Measurements from ENCODE around the gene ZNF385D. TPM values are rescaled to one million over a fixed set of nuclear protein-coding genes. Genes with fewer than 3 reads are reported as not detected.

The ZNF385D gene
- polyA plus RNA-seq, 12 donors: 23.1 to 51.8 (median 33.4) TPM; not detected in 1

DNA sequence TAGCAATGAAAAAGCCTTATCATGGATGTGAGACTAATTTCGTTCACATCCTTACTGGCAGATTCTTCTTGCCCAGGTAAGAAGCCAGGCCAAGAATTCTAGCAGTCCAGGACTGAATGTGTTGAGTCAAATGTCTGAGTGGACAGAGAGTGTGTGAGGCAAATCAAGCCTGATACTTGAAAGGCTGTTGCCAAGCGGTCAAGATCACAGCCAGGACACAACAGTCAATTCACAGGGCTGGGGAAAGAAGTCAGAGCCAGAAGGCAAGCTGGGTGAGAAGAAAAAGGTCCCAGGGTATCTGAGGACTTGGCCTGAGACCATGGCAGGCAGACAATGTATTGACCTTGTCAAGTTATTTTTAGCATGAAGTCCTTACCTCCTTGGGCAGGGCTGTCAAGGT is 301.3 kb downstream of the ZNF385D start:
- DNase-seq: no peak

DNA sequence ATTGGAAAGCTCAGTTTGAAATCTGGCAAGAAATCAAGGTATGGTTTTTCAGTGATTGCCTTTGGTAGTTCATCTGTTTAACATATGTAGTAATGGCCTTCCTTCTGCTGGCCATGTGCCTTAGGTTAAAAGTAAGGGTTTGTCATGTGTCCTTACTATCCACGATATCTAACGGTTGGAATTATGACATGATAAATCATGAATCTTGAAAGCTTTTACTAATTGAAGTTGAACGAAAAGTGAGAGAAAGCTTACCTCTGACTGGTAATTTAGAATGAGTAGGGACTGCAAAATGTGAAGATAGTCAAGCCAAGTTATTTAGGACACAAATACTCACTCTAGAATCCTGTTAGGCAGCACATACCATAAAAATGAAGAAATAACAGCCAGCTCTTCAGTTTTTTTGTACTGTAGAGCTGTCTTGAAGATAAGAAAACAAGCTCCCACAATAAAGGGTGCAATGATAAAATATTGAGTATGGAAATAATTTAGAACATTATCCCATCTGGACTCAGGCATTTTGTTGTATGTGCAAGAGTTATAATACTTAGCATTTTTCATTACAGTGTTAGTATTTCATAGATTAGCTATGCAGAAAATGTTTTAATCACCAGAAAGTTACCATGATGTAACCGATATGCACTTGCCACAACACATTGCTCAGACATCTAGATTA is 303.4 kb downstream of the ZNF385D start:
- DNase-seq: peak; percentile 80

DNA sequence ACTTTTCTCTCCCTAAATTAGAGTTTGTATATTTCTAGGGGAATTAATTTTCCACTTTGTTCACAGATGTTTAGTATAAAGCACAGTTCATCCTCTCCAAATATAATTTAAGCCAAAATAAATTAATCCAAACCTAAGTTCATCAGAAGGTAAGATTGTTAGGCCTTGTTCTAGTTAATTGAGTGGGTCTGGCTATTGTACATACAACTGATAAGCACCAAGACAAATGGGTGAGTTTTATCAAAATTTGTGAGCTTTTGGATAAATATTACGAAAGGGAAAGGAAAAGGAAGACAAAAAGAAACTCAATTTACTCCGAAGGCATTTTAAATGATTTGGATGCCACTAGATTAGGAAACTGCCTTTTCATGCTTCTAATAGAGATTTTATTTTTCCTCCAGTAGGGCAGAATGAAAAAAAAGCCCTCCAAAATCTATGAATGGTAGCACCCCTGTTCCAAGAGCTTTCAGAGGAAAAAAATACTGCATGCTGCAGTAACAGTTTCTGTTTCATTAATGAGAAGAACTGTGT is 304.0 kb downstream of the ZNF385D start:
- DNase-seq: no peak

DNA sequence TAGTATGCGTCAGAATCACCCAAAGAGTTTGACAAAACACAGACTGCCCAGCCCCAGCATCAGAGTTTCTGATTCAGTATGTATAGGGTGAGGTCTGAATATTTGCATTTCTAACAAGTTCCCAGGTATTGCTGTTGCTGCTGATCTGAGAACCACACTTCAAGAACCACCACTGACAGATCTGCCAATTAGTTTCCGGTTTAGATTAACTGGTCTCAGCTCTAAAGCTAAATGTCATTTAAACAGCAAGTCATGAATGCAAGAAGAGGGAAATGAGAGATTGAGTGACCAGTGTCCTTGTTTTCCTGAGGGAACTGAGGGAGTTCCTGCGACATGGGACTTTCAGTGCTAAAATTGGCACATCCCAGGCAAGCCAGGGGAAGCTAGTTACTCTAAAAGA is 305.0 kb downstream of the ZNF385D start:
- no peak for DNase-seq

DNA sequence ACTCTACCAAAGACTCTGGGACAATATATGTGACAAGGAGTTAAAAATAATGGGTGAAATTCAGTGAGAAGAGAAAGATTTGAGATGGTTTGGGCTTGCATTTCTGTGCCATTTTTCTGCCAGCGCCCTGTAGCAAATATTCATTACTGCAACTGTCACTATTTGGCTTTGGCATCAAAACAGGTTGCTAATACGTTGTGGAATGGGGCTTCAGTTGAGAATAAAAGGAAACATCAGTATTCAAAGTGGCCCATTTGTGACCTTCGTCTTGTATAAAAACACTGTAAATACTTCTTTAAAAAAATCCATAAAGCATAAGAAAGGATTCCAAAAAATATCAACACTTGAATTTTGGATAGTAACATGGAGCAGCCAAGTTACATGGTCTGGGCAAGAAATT is 309.2 kb downstream of the ZNF385D start:
- DNase-seq: no peak

DNA sequence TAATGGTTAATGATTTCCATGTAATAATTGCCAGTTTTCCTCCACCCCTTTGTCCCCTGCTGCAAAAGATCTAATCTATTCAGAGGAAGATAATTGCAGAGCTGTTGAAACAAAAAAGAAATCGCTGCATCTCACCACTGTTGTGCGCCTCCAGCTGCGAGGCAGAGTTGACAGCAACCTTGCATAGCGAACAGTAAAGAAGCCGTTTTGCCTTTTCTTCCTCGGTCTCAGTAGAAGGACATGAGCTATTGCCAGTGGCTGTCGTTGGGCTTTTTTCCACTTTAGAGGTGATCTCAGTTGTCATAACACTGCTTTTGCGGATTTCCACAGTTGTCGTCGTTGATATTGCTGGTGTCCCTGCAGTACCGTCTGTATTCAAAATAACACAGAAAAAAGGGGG is 314.2 kb downstream of the ZNF385D start:
- DNase-seq: no peak

DNA sequence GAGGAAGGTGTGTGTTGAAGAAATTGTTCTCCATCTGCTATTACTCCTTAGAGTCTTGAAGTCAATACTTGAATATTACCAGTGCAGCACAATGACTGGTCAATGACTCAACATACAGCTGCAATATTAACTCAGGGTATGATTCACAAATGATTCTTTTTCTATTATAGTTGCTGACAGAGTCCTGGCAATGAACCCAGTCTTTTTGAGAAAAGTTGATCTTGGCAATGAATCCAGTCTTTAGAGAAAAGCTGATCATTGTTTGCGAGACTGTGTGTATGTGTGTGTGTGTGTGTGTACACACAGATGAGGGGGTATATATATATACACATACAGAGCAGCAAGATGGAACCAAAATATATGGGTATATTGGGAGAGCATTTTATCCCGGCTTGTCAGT is 315.1 kb downstream of the ZNF385D start:
- peak; percentile 88 for DNase-seq

DNA sequence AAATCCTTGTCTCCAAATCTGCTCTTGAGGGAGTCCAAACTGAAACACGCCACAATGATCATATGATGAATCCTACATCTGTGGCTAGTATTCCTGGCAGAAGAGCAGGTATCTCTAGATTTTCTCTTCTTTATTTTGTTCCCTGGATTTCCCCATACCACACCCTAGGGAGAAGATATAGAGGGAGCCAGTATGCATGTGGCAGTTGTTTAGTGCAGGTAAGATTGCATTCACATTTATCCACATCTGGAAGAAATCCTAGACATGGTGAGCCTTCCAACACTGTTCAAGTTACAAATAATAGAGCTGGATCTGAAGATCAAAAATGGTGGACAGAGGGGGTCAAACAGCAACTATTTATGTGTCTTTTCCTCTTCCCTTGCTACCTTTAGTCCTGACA is 316.7 kb downstream of the ZNF385D start:
- no peak for DNase-seq

DNA sequence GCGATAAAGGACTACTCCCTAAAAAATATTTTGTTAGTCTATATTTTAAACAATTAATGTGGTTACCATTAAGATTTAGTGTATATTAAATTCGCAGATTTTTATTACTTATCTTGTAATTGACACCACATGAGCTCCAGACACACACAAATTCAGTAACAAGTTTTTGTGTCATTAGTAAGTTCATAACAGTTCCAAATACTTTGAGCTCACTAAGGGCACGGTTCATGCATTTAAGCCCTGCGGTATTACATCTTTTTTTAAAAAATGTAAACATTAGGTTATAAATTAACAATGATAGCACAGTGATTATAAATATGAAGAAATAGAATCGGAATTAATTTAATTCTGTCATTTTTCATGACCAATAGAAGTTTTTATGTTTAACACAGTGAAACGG is 317.3 kb downstream of the ZNF385D start:
- no peak for DNase-seq

DNA sequence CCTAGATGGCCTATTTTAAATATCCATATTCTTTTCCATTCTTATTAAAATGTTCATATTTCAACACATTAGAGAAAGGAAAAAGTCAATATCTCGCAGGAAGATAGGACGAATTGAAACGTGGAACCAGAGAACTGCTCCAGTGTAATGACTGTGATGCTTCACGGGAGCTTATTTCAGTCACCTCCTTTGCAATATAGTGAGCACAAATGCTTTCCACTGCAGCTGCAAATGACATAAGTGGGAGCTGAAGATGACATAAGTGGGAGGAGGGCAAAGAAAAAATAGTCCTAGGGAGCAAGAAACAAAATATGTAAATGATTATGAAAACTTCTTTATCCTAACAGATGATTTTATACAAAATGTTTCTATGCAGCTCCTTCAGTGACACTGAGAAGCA is 324.1 kb downstream of the ZNF385D start:
- DNase-seq: no peak

DNA sequence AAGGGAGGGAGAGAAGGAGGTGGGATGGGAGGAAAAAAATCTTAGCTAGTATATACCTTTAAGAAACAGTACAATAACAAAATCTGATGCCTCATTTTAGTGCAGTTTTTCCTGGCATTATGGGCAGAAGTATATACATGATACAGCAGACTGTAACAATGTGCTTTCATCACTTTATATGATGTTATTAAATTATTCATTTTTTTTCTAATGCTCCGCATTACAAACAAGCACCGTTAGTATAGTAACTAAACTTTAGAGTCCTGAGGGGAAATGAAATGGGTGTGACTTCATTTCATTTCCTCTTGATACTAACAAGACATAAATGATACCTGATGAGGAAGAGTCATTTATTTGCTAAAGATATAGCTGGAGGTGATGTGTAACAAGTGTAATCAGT is 325.3 kb downstream of the ZNF385D start:
- DNase-seq: no peak

DNA sequence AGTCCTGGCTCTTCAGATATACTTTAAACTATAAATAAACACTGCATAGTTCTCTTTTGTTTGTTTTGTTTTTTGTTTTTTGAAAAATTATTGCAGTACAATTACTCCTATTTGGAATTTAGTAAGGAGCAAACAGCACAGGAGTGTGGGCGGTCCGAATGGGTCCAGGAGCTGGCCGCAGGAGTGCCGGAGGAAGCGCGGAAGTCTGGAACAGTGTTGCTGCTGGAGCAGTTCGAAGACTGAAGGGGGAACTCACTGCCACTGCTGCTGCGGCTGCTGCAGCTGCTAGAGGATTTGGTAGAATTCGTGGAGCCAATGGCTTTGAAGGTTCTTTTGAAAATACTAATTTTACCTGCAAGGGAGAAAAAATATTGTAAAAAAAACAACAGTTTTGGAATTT is 329.9 kb downstream of the ZNF385D start:
- no peak for DNase-seq

DNA sequence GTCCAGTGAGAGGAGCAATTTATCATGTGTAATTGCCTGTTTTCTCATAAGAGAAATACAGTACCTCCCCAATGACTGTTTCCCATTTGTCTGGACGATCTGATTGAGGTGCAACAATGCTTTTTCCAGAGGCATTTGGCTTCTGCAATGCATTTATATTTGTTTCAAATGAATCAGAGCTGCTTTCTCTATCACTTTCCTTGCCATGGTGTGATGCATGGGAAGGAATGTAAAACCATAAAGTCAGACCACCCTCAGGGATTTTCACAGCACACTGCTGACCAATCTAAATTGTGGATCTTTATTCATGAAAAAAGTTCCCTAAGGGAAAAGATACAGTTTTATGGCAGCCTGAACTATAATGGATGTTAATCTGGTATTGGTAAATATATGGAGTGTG is 333.0 kb downstream of the ZNF385D start:
- no peak for DNase-seq

DNA sequence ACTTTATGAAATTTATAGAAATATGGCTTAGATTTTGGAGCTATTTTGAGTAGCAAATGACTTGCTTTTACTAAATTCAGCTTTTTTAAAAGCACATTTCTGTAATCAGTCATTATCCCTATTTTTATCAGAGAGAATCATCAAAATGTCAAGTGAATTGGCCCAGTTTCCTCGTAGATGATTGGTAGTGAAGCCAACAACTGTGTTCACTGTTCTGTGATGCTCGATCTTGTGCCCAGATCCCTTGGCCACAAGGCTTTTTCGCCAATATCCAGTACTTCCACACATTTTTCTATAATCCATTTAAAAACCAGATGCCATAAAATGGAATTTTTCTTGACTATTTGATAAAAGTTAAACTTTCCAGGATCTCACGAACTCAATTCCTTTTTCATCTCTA is 336.5 kb downstream of the ZNF385D start:
- no peak for DNase-seq

DNA sequence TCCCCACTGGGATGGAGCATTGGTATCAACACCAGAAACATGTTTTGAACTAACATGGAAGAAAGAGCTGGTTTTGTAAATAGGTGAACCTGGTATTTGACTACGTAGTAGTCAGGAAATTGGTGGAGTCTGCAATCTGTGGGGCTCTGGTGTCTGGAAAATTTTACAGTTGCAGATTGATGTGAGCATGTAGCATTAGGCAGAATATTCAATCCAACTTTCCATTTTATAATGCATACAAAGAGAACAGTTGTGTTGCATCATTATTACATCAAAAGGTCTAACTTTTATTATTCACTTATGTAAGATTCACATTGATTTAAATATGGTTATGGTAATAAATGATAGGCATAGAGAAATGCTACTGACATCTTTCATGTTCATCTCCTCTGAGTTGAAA is 340.0 kb downstream of the ZNF385D start:
- DNase-seq: no peak

DNA sequence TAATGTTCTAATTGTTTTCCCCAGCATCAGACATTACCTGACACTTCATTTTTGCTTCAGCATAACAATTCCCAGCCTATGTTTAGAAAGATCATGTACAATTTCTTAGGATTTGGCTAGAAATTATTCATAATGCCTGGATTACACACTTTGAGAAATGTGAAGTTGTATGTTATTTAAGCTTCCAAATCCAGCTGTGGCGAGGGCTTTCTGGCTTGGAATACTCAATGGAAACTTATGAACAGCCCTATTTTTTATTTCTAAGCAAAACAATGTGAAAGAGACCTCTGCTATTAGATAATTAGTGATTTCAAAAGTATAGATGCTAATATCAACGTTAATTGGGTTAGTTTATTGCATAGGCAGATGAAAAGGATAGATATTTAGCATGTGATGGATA is 341.6 kb downstream of the ZNF385D start:
- DNase-seq: no peak

DNA sequence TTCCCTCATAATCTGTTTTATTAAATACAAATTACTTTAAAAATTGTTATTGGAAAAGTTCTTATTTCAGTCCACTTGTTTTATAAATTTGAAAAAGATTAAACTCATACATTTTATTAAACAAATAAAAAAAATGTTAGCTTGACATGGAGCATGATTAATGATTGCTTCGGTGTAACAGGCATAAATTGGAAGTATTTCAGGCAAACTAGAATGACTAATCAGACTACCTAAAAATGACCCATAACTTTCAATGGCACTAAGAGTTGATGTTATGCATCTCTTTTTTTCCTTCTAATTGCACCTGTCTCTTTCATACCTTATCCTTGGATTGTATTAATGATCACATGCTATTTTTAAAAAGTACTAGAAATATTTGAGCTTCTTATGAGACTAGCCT is 343.3 kb downstream of the ZNF385D start:
- no peak for DNase-seq

DNA sequence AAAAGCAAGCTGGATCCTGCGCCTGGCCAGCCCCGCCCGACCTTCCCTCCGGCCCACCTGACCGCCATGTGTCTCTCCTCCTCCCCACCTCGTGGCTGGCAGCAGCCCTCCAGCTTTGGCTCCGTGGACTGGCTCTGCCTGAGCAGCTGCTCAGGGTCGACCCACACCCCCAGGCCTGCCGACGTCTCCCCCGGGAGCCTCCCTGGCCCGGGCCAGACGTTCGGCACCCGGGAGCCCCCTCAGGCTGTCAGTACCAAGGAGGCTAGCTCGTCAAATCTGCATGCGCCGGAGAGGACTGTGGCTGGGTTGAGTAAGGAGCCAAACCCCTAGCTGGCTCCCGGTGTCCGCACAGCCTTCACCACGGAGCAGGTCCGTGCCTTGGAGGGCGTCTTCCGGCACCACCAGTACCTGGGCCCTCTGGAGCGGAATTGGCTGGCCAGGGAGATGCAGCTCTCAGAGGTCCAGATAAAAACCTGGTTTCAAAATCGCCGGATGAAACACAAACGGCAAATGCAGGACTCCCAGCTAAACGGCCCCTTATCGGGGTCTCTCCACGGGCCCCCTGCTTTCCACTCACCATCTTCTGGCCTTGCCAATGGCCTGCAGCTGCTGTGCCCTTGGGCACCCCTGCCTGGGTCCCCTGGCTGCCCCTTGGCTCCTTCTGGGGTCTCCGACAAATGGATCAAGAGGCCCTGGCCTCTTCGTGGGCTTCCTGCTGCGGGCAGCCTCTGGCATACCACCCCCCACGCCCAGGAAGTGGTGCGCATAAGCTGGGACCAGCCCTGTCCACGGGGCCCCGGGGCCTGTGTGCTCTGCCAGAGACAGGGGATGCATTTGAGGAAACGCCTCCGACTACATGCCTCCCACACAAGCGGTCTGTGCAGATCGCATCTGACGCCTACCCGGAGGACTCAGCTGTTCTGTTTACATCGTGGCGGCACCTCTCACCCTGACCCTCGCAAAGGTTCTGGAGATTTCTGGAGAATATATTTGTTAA is 345.0 kb downstream of the ZNF385D start:
- DNase-seq: no peak

DNA sequence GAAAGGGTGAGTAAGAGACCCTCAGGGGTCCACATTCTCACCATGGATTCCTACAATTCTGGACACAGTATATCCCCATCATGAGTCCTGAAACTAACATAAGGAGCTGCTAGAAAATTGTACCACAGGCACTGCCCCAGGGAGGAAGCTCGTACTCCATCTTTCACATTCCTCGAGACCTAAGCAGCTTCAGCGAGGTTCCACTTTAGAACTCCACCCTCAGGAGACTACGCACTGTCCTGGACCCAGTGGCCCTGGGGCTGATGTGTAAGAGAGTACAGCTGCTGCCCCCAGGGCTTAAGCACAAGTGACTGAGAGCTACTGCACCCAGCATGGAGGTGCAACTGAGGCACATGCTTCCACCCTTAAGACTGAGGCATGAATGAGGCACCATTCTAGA is 352.5 kb downstream of the ZNF385D start:
- DNase-seq: no peak

DNA sequence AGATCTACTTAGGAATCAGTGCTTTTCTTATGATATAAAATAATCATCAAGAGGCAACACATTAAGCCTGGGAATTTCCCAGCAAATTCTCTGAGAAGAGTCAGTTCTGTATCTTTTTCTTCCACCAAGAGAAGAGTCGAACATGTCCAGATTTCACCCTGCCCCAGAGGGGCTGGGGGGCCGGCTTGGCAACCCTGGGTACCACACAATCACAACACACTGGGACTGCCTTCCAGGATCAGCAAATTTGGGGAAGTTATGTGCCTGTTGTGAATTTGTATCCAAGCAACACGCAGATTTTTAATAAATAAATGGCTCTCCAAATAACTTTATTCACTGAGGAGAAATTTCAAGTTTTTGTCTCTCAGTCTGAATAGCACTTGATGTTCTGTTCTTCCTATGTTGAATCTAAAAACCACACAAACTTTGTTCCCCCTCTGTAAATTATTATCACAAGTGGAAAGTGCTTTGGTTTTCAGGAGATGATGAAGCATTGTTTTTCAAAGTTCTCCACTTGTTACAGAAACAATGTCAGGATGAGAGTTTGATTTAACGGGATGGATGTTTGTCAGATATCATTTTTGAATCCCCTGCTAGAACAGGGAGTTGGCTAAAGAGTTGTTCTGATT is 357.2 kb downstream of the ZNF385D start:
- DNase-seq: peak; percentile 60

DNA sequence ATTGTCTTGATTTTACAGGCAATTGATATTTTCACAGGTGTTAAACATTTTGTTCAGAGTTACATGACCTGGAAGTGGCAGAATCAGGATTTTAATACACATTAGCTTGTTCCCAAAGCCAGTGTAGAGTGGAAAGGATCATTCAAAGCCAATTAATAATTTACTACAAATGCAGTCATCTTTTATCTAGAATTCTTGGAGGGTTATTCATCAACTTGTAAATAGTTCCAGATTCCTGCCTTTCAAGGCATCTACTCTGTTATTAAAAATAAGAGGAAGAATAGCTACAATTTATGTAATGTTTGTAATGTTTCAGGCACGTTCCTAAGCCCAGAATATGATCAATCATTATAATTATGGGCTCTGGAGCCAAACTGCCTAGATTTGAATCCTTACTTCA is 358.5 kb downstream of the ZNF385D start:
- DNase-seq: no peak

DNA sequence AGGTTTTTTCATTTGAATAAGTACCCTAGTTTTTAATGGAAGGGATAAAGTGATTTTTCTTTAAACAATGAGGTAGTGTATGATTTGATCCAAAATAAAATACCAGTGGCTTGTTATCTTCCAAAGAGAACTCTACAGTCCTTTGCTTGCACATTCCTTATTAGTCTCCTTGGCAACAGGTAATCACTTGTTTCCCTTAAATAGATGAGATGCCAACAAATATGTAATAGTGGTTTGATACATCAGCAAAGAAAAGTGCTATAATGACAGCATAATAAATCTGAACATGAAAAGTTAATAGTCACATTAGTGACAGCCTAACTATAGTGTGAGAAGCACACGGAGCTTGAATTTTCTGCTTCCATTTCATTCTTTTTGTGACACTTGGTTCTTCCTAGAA is 360.2 kb downstream of the ZNF385D start:
- DNase-seq: no peak

DNA sequence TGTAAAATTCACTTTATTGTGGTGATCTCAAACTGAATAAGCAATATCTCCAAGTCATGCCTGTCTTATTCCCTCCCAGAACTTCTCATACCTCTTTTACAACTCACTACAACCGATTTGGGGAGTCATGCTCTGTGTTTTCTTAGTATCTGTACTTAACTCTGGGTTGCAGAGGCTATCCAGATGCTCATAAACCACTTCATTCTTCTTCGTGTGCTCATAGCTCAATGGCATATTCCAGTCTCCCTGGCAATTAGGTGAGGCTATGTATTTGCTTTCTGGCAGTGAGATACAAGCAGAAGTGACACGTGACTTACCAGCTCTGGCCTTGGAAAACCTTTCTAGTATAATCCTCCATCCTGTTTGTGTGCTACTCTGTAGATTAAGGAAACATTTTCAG is 360.9 kb downstream of the ZNF385D start:
- no peak for DNase-seq
